ENCODE results near the gene NYAP2.

DNA sequence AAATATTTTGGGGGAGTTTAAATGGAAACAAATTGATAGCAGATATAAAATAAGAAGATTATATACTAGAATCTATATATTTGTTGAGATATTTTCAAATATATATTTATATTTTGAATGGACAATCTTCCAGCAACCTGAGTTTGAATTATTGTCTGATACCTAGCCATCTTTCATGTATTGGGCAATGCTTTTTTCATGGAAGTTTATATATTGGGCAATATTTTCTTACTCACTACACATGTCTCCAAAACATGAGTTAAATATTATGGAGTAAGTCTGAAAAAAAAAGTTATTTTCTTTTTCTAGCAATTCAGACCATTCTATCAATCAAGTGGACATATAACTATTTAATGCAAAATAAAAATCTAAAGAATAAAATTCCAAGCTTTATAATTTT, 295.2 kb downstream of the NYAP2 start:
- no peak for TF ChIP-seq GATA3 (IDR thresholded peaks at IDR 0.05; ENCODE audit: low read depth, low read length)
- no peak for TF ChIP-seq GATA2 (IDR thresholded peaks at IDR 0.05; ENCODE audit: low read depth, low read length)
